IMR-90 (cell line): ENCODE data around the gene KAZN. TPM values are rescaled to one million over a fixed set of nuclear protein-coding genes. Genes with fewer than 3 reads are reported as not detected.

Source experiments
- ATAC-seq: fragments of 200-7000 bp; cut with Tn5 transposase; 2 replicates; pipeline ENCODE4 v1.9.1; 2020; ENCODE audit warnings: low read depth, mild to moderate bottlenecking, moderate library complexity
- BruUV-seq: library from RNA; stranded (reverse); fragments of 400-500 nt; replicated peaks from 2 replicates; lab custom pipeline; 2021; lab: Mats Ljungman, UMichigan
- CTCF ChIA-PET: fragments of 300-600 bp; formaldehyde crosslinking; extraction: SDS; loops from one replicate; lab custom pipeline; 2021; ENCODE audit warnings: antibody characterized with exemption; lab: Yijun Ruan, JAX
- POLR2A ChIA-PET: fragments of 300-600 bp; sonication (Branson Sonifier 250); formaldehyde crosslinking; loops from one replicate; lab custom pipeline; 2022; ENCODE audit warnings: antibody characterized with exemption; ENCODE audit not compliant: unreplicated experiment; lab: Charles Lee
- DNase-seq: peaks from one replicate; pipeline ENCODE4 v3.0.0; 2013
- H2AFZ ChIP-seq: replicated peaks from 2 replicates; pipeline ENCODE3; 2013; ENCODE audit warnings: low read length, mild to moderate bottlenecking; ENCODE audit not compliant: poor library complexity
- H2AK5ac ChIP-seq: 2 replicates; pipeline ENCODE4 v1.6.1; 2013; ENCODE audit warnings: low read depth, low read length, inconsistent platforms
- H2AK9ac ChIP-seq: replicated peaks from 2 replicates; pipeline ENCODE3; 2013; ENCODE audit warnings: mild to moderate bottlenecking, low read depth, low read length, moderate library complexity; ENCODE audit not compliant: poor library complexity
- H2BK120ac ChIP-seq: 2 replicates; pipeline ENCODE4 v1.6.1; 2013; ENCODE audit warnings: low read depth, low read length, inconsistent platforms
- H2BK15ac ChIP-seq: 3 replicates; pipeline ENCODE4 v1.6.1; 2013; ENCODE audit warnings: low read depth, low read length, inconsistent platforms
- H2BK20ac ChIP-seq: 2 replicates; pipeline ENCODE4 v1.6.1; 2013; ENCODE audit warnings: low read depth, mild to moderate bottlenecking, inconsistent platforms, low read length, moderate library complexity
- H2BK5ac ChIP-seq: 2 replicates; pipeline ENCODE4 v1.6.1; 2013; ENCODE audit warnings: mild to moderate bottlenecking, low read depth, low read length, inconsistent platforms; ENCODE audit not compliant: poor library complexity, severe bottlenecking
- H3K14ac ChIP-seq: replicated peaks from 2 replicates; pipeline ENCODE4 v1.6.1; 2013; ENCODE audit warnings: low read depth, low read length, inconsistent platforms
- H3K18ac ChIP-seq: 2 replicates; pipeline ENCODE4 v1.6.1; 2013; ENCODE audit warnings: low read depth, low read length, control low read depth
- H3K23ac ChIP-seq: 2 replicates; pipeline ENCODE4 v1.6.1; 2013; ENCODE audit warnings: low read depth, low read length, inconsistent platforms
- H3K27ac ChIP-seq: 2 replicates; pipeline ENCODE4 v1.5.1; 2013; ENCODE audit warnings: mild to moderate bottlenecking, control low read depth, low read length; ENCODE audit not compliant: insufficient read depth
- H3K27me3 ChIP-seq: 2 replicates; pipeline ENCODE4 v1.6.1; 2013; ENCODE audit warnings: low read length; ENCODE audit not compliant: control insufficient read depth, insufficient read depth
- H3K36me3 ChIP-seq: 2 replicates; pipeline ENCODE4 v1.6.1; 2013; ENCODE audit warnings: low read length, mixed read lengths; ENCODE audit not compliant: control insufficient read depth, insufficient read depth
- H3K4ac ChIP-seq: 2 replicates; pipeline ENCODE4 v1.6.1; 2013; ENCODE audit warnings: low read depth, low read length, inconsistent platforms
- H3K4me1 ChIP-seq: 2 replicates; pipeline ENCODE4 v1.6.1; 2013; ENCODE audit warnings: low read length, mixed read lengths; ENCODE audit not compliant: control insufficient read depth, insufficient read depth
- H3K4me2 ChIP-seq: 2 replicates; pipeline ENCODE4 v1.6.1; 2013; ENCODE audit warnings: low read depth, mild to moderate bottlenecking, control low read depth, low read length, moderate library complexity
- H3K4me3 ChIP-seq: 2 replicates; pipeline ENCODE4 v1.5.1; 2013; ENCODE audit warnings: low read depth, mild to moderate bottlenecking, control low read depth, low read length, moderate library complexity; ENCODE audit not compliant: insufficient read depth
- H3K56ac ChIP-seq: 2 replicates; pipeline ENCODE4 v1.6.1; 2013; ENCODE audit warnings: low read length, inconsistent platforms; ENCODE audit not compliant: insufficient read depth; ENCODE audit errors: extremely low read depth
- H3K79me1 ChIP-seq, 2 experiments: 2 replicates each; pipeline ENCODE4 v1.6.1; 2013; ENCODE audit warnings: low read length in 2 of 2, inconsistent platforms in 1 of 2, low read depth in 1 of 2
- H3K9ac ChIP-seq: 2 replicates; pipeline ENCODE4 v1.6.1; 2013; ENCODE audit warnings: low read depth, low read length, control low read depth
- H3K9me1 ChIP-seq: 2 replicates; pipeline ENCODE4 v1.6.1; 2013; ENCODE audit warnings: low read length, inconsistent platforms; ENCODE audit not compliant: insufficient read depth
- H3K9me3 ChIP-seq: 2 replicates; pipeline ENCODE4 v1.6.1; 2013; ENCODE audit warnings: low read length; ENCODE audit not compliant: control insufficient read depth, insufficient read depth
- H4K20me1 ChIP-seq: 2 replicates; pipeline ENCODE4 v1.6.1; 2013; ENCODE audit warnings: low read length, inconsistent platforms; ENCODE audit not compliant: insufficient read depth
- H4K5ac ChIP-seq: 2 replicates; pipeline ENCODE4 v1.6.1; 2013; ENCODE audit warnings: mild to moderate bottlenecking, low read depth, low read length, control low read depth
- H4K8ac ChIP-seq, 2 experiments: 2 replicates each; pipeline ENCODE4 v1.6.1; 2013; ENCODE audit warnings: low read depth in 2 of 2, low read length in 2 of 2, control low read depth in 1 of 2, inconsistent platforms in 1 of 2
- H4K91ac ChIP-seq: 2 replicates; pipeline ENCODE4 v1.6.1; 2013; ENCODE audit warnings: low read depth, low read length, inconsistent platforms; ENCODE audit not compliant: insufficient read depth
- BHLHE40 ChIP-seq: fragments of 150-350 bp; IDR thresholded peaks from 2 replicates; pipeline ENCODE4 v1.6.1; 2016; ENCODE audit warnings: mild to moderate bottlenecking, low read depth, low read length
- CHD1 ChIP-seq: IDR thresholded peaks from 2 replicates; pipeline ENCODE4 v1.6.1; 2012; ENCODE audit warnings: low read depth, low read length, improper control_type of control experiment
- MAFK ChIP-seq: IDR thresholded peaks from 2 replicates; pipeline ENCODE4 v1.6.1; 2012; ENCODE audit warnings: low read depth, low read length, improper control_type of control experiment
- MAZ ChIP-seq: IDR thresholded peaks from 2 replicates; pipeline ENCODE4 v1.6.1; 2012; ENCODE audit warnings: low read depth, mild to moderate bottlenecking, low read length, improper control_type of control experiment, moderate library complexity, borderline replicate concordance
- NFE2L2 ChIP-seq: fragments of 150-350 bp; IDR thresholded peaks from 2 replicates; pipeline ENCODE4 v1.6.1; 2016; ENCODE audit warnings: low read depth, mild to moderate bottlenecking, low read length
- POLR2A ChIP-seq: IDR thresholded peaks from 2 replicates; pipeline ENCODE4 v1.6.1; 2012; ENCODE audit warnings: mild to moderate bottlenecking, low read depth, low read length
- RCOR1 ChIP-seq: IDR thresholded peaks from 2 replicates; pipeline ENCODE4 v1.6.1; 2012; ENCODE audit warnings: mild to moderate bottlenecking, low read length, improper control_type of control experiment; ENCODE audit not compliant: insufficient replicate concordance
- SMC3 ChIP-seq: fragments of 150-350 bp; IDR thresholded peaks from 2 replicates; pipeline ENCODE4 v1.6.1; 2016; ENCODE audit warnings: low read depth, mild to moderate bottlenecking, antibody characterized with exemption, low read length, moderate library complexity
- WGBS, 2 experiments: methylation state at CpG; one replicate each; pipeline versions ENCODE4 v1.1.5 to v1.1.7; 2013; ENCODE audit warnings: missing lambda C conversion rate in 2 of 2; ENCODE audit not compliant: insufficient read length in 1 of 2; ENCODE audit errors: extremely low coverage in 2 of 2; 5-methylcytosine and 5-hydroxymethylcytosine counted together
- dilution Hi-C: fragments of 300-500 bp; cut with HindIII; formaldehyde crosslinking; loops from one replicate; pipeline ENCODE4 v1.14.3; 2018; ENCODE audit warnings: low sequenced_read_pairs; ENCODE audit not compliant: unreplicated experiment
- in situ Hi-C: fragments of 300-500 bp; cut with MboI; formaldehyde crosslinking; loops from 3 replicates; pipeline ENCODE4 v1.14.3; 2019; ENCODE audit warnings: low sequenced_read_pairs, inconsistent platforms, mixed read lengths
- intact Hi-C: fragments of 100-400 bp; cut with micrococcal nuclease; formaldehyde crosslinking; loops from 2 replicates; pipeline ENCODE4 v1.10.0; 2022
- polyA plus RNA-seq, 3 experiments: library from polyadenylated mRNA; depleted of rRNA; stranded (reverse); fragments of >200 nt; gene quantifications; 2 replicates each; pipeline ENCODE4 v1.2.3, GENCODE V29; 2012; ENCODE audit warnings: low replicate concordance in 1 of 3
- total RNA-seq: library from RNA; depleted of rRNA; stranded (reverse); fragments of >200 nt; gene quantifications from 2 replicates; pipeline ENCODE4 v1.2.3, GENCODE V29; 2012

Gene KAZN
- total and polyA plus RNA-seq, 2 of the 4 experiments (the other 2 are of a cell fraction): 5.2 to 10.5 TPM

- H3K23ac ChIP-seq: peak overlapping the region; percentile 52
- H3K9me3 ChIP-seq: no peaks in the 10 kb centered on the region
- ChIA-PET CTCF (interaction anchor here (1.4 to 3.0 kb wide), 4 partner anchors 12 to 120 kb away, joined by 3 to 15 read pairs (median 4); no protein-coding TSS in a partner anchor), POLR2A (no interaction called here)
- H3K27me3 ChIP-seq: no peaks in the 10 kb centered on the region
- H4K5ac ChIP-seq: peak overlapping the region; percentile 54
- dilution Hi-C loops (no loop called here), intact Hi-C loops (loop anchor here (1.0 to 5.0 kb wide), 3 partner anchors 16 to 410 kb away; no protein-coding TSS in a partner anchor), in situ Hi-C loops (loop anchor here (5.0 to 25.0 kb wide), 2 partner anchors 100 to 1165 kb away; no protein-coding TSS in a partner anchor)
- peak overlapping the region; percentile 11 for H2AFZ ChIP-seq
- peak overlapping the region; percentile 72 for H2AK5ac ChIP-seq
- peak overlapping the region; percentile 14 to 30; a peak in 3 of 4 replicates for H4K8ac ChIP-seq
- H3K4me2 ChIP-seq: peak overlapping the region; percentile 93
- H2BK120ac ChIP-seq: peak overlapping the region; percentile 65
- no peak for ATAC-seq
- peak overlapping the region; percentile 76 for H3K4ac ChIP-seq
- WGBS, 2 experiments: 80% methylated on average over 10 of the region's 12 CpGs; no CpG with 5 or more reads in 1 of the 2 experiments
- no peak for DNase-seq
- peak overlapping the region; percentile 79 for H2BK5ac ChIP-seq
- BruUV-seq: no TSS peak
- H3K14ac ChIP-seq: peak overlapping the region; percentile 57
- H3K9me1 ChIP-seq: peaks cover 24% of the 10 kb centered on the region
- peak overlapping the region; percentile 1 for H2AK9ac ChIP-seq
- peaks cover 12 to 57% of the 10 kb centered on the region in 2 experiments for H3K79me1 ChIP-seq
- peak overlapping the region; percentile 23; the same call in 2 of the 3 replicates for H2BK15ac ChIP-seq
- H4K20me1 ChIP-seq: peaks cover 10% of the 10 kb centered on the region
- peak overlapping the region; percentile 77 for H4K91ac ChIP-seq
- H3K4me3 ChIP-seq: no peak overlapping the region
- H3K36me3 ChIP-seq: no peaks in the 10 kb centered on the region
- peaks cover 30% of the 10 kb centered on the region for H3K4me1 ChIP-seq
- H3K18ac ChIP-seq: peak overlapping the region; percentile 92
- H3K56ac ChIP-seq: peak overlapping the region; percentile 72; the same call in 1 of the 2 replicates
- H2BK20ac ChIP-seq: peak overlapping the region; percentile 51
- peak overlapping the region; percentile 57 for H3K9ac ChIP-seq
- no peak for TF ChIP-seq BHLHE40
- no peak for TF ChIP-seq MAZ
- no peak for TF ChIP-seq SMC3
- no peak for TF ChIP-seq NFE2L2
- no peak for TF ChIP-seq POLR2A
- no peak for TF ChIP-seq RCOR1
- no peak for TF ChIP-seq CHD1
- TF ChIP-seq MAFK: no peak
- H3K27ac ChIP-seq: peak overlapping the region; percentile 87
Observed at GRCh38 chr1:14926818-14927575, 328.5 kb downstream of the KAZN start.
